ENCODE results near the gene AFF1. TPM values are rescaled to one million over a fixed set of nuclear protein-coding genes. Genes with fewer than 3 reads are reported as not detected.

The AFF1 gene
- total RNA-seq, 2 experiments from 2014 or later, result 46.6 to 50.6 TPM

DNA sequence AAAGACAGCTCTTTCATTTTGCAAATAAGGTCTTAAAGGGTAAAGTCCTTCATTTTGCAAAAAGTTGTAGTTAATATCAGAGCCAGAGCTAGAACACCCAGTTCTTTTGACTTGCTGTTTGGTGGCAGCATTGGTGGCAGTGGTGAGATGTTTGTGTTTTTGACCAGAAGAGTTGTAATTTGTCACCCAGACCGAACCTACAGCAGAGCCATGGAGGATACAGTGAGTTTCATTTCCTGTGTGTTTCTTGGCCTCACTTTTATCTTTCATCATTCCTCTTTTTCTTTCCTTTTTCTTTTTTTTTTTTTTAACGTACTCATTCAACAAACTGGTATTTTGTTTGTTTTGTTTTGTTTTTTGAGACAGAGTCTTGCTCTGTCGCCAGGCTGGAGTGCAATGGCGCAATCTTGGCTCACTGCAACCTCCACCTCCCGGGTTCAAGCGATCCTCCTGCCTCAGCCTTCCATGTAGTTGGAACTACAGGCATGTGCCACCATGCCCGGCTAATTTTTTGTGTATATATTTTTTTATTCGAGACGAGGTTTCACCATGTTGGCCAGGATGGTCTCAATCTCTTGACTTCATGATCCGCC, 116.4 kb downstream of the AFF1 start:
- DNase-seq, result no peak
- intact Hi-C loops (cut with micrococcal nuclease), result no loop called here
- Mint-ChIP-seq H3K9me3 (no peaks in the 10 kb centered on the region), H3K4me3 (no peak overlapping the region), H3K27ac (no peak overlapping the region), H3K4me1 (ENCODE audit: low read depth) (peaks cover 52% of the 10 kb centered on the region), H3K27me3 (ENCODE audit: low read depth) (no peaks in the 10 kb centered on the region), H3K36me3 (ENCODE audit: low read depth) (peaks cover 32% of the 10 kb centered on the region)
- CTCF ChIA-PET, result interaction anchor here (0.6 kb wide), 1 partner anchor 199 kb away, joined by 3 read pairs; no protein-coding TSS in a partner anchor

DNA sequence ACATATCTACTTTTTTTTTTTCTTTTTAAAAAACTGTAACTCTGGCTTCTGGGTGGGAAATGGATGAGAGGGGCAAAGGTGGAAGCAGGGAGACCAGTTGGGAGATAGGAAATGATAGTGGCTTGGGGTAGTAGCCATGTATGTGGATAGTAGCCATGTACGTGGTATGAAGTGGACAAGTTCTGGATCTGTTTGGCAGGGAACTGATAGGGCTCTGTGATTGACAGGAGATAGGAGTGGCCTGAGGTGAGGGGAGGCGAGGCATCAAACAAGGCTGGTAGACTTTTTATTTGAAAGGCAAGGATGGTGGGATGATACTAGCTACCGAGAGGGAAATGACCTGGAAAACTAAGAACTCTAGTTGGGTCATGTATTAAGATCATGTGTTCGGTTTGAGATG, 117.8 kb downstream of the AFF1 start:
- H3K4me1 Mint-ChIP-seq (ENCODE audit: low read depth), result peaks cover 58% of the 10 kb centered on the region

DNA sequence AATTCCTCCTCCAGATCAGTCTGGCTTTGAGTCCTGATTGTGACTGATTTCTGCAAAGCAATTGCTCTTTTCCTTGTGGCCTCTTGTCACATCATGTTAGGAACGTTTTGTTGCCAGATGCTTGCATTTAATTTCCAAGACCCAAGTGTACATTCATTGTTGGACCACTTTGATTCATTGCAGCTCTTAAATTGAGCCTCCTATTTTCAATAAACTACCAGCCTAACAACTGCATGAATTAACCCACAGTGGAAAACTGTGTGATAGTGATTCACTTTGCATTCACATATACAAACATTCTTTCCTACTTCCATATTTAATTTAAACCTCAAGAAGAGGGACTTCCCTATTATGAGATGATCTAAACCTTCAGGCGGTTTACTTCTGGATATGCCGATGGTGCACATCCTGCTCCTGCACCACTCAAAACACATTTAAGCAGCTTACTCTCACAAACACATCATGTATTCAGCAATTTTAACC, 118.4 kb downstream of the AFF1 start:
- intact Hi-C loops (cut with micrococcal nuclease), result loop anchor here (1.0 kb wide), 1 partner anchor 114 kb away; no protein-coding TSS in a partner anchor
- Mint-ChIP-seq H3K27me3 (ENCODE audit: low read depth) (no peaks in the 10 kb centered on the region), H3K4me3 (no peak overlapping the region), H3K4me1 (ENCODE audit: low read depth) (peaks cover 63% of the 10 kb centered on the region), H3K9me3 (no peaks in the 10 kb centered on the region), H3K36me3 (ENCODE audit: low read depth) (peaks cover 24% of the 10 kb centered on the region), H3K27ac (no peak overlapping the region)
- CTCF ChIA-PET, result interaction anchor here (0.9 to 3.9 kb wide), 5 partner anchors 39 to 131 kb away, joined by 4 to 22 read pairs (median 4); partner anchors contain the start of gene AFF1
- no peak for DNase-seq

More for the DNA sequence above, 117.8 kb downstream of the AFF1 start:
- Mint-ChIP-seq H3K36me3 (ENCODE audit: low read depth) (peaks cover 24% of the 10 kb centered on the region), H3K9me3 (no peaks in the 10 kb centered on the region), H3K27me3 (ENCODE audit: low read depth) (no peaks in the 10 kb centered on the region), H3K4me3 (no peak overlapping the region), H3K27ac (no peak overlapping the region)
- CTCF ChIA-PET, result interaction anchor here (1.6 to 3.9 kb wide), 2 partner anchors 46 to 130 kb away, joined by 4 to 22 read pairs; no protein-coding TSS in a partner anchor
- intact Hi-C loops (cut with micrococcal nuclease), result loop anchor here (1.0 kb wide), 1 partner anchor 113 kb away; no protein-coding TSS in a partner anchor
- no peak for DNase-seq

DNA sequence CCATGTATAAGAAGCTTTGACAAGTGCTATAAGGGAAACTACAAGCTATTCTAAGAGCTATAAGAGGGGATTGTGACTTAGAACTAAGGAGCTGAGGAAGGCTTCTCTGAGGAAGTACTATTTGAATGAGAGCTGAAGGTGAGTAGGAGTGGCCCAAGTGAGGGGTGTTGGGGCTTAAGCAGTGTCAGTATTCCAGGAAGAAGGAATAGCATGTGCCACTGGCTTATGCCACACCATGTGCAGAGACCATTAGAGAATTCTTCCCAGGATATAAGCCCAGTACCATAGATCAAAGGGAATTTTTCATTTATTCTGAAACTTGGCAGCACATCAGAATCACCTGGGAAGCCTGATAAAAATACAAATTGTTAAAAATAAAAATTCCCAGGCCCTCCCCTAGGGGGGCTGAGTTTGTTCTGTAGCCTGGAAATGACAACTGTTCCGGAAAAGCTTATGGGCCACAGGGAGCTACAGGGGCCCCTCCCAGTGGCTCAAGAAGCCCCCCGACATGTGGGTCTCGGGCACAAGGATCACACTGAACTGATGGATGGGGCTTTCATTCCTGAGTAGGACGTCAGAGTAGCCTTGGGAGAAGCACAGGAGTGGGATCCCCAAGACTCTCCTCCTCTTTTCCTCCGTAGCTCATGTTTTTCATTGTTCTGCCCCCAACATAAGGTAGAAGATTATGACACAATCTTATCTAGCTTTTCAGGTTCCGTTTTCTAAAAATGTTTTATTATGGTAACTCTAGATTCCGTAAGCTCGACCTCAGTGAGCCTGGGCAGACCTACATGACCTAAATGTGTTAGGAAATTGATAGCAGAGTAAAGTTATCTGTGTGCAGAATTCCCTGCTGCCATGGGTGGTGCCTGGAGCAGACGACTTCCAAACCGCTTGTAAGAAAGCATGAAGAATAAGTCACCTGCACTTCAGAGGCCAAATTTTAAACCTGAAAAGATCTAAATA, 119.3 kb downstream of the AFF1 start:
- no peak overlapping the region for H3K27ac Mint-ChIP-seq
- no peaks in the 10 kb centered on the region for H3K27me3 Mint-ChIP-seq (ENCODE audit: low read depth)
- CTCF ChIA-PET, result interaction anchor here (0.9 to 3.9 kb wide), 5 partner anchors 39 to 131 kb away, joined by 4 to 22 read pairs (median 4); partner anchors contain the start of gene AFF1
- H3K4me1 Mint-ChIP-seq (ENCODE audit: low read depth), result peaks cover 67% of the 10 kb centered on the region
- H3K36me3 Mint-ChIP-seq (ENCODE audit: low read depth), result peaks cover 24% of the 10 kb centered on the region
- intact Hi-C loops (cut with micrococcal nuclease), result loop anchor here (1.0 kb wide), 1 partner anchor 115 kb away; no protein-coding TSS in a partner anchor
- H3K9me3 Mint-ChIP-seq, result no peaks in the 10 kb centered on the region
- DNase-seq, result no peak
- H3K4me3 Mint-ChIP-seq, result no peak overlapping the region

DNA sequence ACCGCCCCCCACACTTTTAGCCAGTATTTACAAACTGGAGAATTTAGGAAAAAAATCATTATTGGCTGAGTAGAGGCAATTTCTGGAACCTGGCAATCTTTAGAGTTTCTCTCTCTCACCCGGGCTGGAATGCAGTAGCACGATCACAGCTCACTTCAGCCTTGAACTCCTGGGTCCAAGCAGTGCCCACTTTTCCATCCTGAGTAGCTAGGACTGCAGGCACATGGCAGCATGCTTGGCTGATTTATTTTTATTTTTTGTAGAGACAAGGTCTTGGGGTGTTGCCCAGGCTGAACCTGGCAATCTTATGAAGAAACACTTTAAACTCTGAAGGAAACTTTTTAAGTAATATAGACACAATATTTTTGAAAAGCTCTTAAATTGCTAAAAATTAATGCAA, 120.1 kb downstream of the AFF1 start:
- intact Hi-C loops (cut with micrococcal nuclease), result no loop called here
- Mint-ChIP-seq H3K27ac (no peak overlapping the region), H3K4me1 (ENCODE audit: low read depth) (peaks cover 72% of the 10 kb centered on the region), H3K36me3 (ENCODE audit: low read depth) (peaks cover 28% of the 10 kb centered on the region), H3K27me3 (ENCODE audit: low read depth) (no peaks in the 10 kb centered on the region), H3K4me3 (no peak overlapping the region), H3K9me3 (no peaks in the 10 kb centered on the region)
- no peak for DNase-seq
- CTCF ChIA-PET, result interaction anchor here (1.7 to 3.9 kb wide), 2 partner anchors 40 to 132 kb away, joined by 4 to 22 read pairs; no protein-coding TSS in a partner anchor

DNA sequence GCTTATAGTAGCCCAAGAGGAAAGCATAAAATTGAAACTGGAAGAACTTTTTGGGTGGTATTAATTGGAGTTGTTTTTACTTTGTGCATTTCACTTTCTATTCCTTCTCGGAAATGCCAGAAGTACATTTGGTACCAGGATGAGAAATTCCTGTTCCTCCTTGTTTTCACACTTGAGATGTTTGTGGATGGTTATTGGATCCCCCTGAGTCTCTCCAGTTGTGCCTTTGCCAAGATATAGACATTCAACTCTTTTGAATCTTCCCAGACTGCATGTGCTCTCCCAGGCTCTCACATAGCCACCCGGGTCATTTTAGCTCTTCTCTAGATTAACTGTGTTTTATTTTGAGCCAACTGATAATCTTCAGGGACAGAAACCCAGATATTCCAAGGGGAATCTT, 120.5 kb downstream of the AFF1 start:
- Mint-ChIP-seq H3K36me3 (ENCODE audit: low read depth) (peaks cover 27% of the 10 kb centered on the region), H3K4me1 (ENCODE audit: low read depth) (peaks cover 69% of the 10 kb centered on the region), H3K27me3 (ENCODE audit: low read depth) (no peaks in the 10 kb centered on the region), H3K9me3 (no peaks in the 10 kb centered on the region), H3K27ac (no peak overlapping the region), H3K4me3 (no peak overlapping the region)
- no peak for DNase-seq
- intact Hi-C loops (cut with micrococcal nuclease), result no loop called here
- CTCF ChIA-PET, result interaction anchor here (3.9 kb wide), 1 partner anchor 133 kb away, joined by 22 read pairs; no protein-coding TSS in a partner anchor

DNA sequence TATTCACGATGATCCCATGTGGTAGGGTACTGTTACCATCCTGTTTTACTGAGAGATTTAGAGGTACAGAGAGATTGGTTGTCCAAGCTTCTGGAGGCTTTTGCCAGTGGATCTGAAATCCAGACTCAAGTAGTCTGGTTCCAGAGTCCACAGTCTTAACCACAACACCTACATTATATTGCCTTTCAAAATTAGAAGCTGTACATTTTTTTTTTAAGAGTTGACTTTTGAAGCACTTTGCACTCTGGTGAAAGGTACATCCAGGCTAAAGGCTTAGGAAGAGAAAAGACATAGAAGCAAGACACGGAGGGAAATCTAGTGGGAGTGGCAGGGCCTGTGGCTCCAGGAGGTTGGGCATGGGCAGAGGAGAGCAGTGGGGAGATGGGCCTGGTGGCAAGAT, 122.1 kb downstream of the AFF1 start:
- no peak for DNase-seq
- no peak overlapping the region for H3K27ac Mint-ChIP-seq
- peaks cover 65% of the 10 kb centered on the region for H3K4me1 Mint-ChIP-seq (ENCODE audit: low read depth)
- intact Hi-C loops (cut with micrococcal nuclease), result no loop called here
- H3K9me3 Mint-ChIP-seq, result no peaks in the 10 kb centered on the region
- no peak overlapping the region for H3K4me3 Mint-ChIP-seq
- H3K27me3 Mint-ChIP-seq (ENCODE audit: low read depth), result no peaks in the 10 kb centered on the region
- peaks cover 28% of the 10 kb centered on the region for H3K36me3 Mint-ChIP-seq (ENCODE audit: low read depth)
- CTCF ChIA-PET, result interaction anchor here (0.9 to 1.5 kb wide), 3 partner anchors 37 to 51 kb away, joined by 3 to 5 read pairs (median 4); no protein-coding TSS in a partner anchor

DNA sequence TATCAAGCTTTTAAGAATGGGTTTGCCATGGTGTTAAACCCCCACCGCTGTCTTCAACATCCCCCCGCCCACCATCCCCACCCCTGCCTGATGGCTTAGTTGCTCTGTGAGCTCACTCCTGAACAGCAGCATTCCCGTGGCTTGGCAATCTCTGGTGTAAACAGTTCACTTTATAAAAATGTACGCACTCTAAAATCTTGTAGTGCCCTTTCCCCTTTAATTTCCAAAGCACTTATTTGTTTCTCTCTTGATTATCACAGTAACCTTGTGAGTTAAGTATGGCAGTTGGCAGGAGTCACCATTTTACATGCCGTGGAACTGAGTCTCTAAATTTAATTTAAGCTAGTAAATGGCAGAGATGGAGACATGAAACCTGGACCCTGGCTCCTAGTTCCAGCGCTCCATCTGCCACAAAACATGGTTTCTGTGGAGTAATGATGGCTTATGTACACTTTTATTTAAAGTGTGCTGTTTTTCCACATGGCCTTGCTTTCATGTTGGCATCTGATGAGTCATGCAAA, 123.1 kb downstream of the AFF1 start:
- Mint-ChIP-seq H3K4me1 (ENCODE audit: low read depth) (peaks cover 58% of the 10 kb centered on the region), H3K27ac (peak overlapping the region; percentile 28), H3K36me3 (ENCODE audit: low read depth) (peaks cover 26% of the 10 kb centered on the region), H3K9me3 (no peaks in the 10 kb centered on the region), H3K4me3 (no peak overlapping the region), H3K27me3 (ENCODE audit: low read depth) (no peaks in the 10 kb centered on the region)
- CTCF ChIA-PET, result interaction anchor here (1.3 kb wide), 1 partner anchor 52 kb away, joined by 3 read pairs; no protein-coding TSS in a partner anchor
- no peak for DNase-seq
- intact Hi-C loops (cut with micrococcal nuclease), result loop anchor here (1.0 to 2.0 kb wide), 6 partner anchors 16 to 122 kb away; no protein-coding TSS in a partner anchor

DNA sequence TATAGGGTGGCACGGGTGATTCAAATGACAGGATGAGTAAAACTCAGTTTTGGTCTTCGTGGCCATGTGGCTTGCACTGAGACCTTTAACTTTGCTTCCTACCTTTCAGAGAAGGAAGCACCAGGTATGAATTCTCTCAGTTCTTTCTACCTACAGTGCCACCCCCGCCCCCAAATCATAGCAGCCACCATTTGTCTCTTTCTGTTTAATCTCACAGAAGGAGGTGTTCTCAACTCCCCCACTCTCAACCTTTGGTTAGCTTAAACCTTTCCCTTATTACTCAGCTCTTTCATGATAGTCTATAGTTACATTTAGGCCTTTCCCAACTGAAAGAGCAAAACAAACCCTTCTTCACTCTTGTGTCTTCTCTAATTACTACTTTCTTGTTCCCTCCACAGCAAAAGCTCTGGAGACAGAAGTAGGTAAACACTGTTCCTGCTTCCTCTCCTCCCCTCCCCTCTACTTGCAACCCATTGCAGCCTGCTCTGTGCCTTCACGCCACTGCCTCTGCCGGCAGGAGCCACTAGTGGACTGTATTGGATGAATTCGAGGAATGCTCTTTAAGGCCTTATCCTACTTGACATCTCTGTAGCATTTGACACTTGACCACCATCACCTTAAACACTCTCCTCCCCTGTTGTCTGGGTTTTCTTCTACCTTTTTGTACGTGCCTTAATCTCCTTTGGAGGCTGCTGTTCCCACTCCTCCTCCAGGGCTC, 123.7 kb downstream of the AFF1 start:
- Mint-ChIP-seq H3K9me3 (no peaks in the 10 kb centered on the region), H3K27ac (peak overlapping the region; percentile 24), H3K4me1 (ENCODE audit: low read depth) (peaks cover 51% of the 10 kb centered on the region), H3K27me3 (ENCODE audit: low read depth) (no peaks in the 10 kb centered on the region), H3K4me3 (peak overlapping the region; percentile 2), H3K36me3 (ENCODE audit: low read depth) (peaks cover 25% of the 10 kb centered on the region)
- intact Hi-C loops (cut with micrococcal nuclease), result loop anchor here (1.0 to 2.0 kb wide), 6 partner anchors 16 to 122 kb away; no protein-coding TSS in a partner anchor
- CTCF ChIA-PET, result interaction anchor here (1.3 kb wide), 1 partner anchor 52 kb away, joined by 3 read pairs; no protein-coding TSS in a partner anchor
- DNase-seq, result peak; percentile 68

DNA sequence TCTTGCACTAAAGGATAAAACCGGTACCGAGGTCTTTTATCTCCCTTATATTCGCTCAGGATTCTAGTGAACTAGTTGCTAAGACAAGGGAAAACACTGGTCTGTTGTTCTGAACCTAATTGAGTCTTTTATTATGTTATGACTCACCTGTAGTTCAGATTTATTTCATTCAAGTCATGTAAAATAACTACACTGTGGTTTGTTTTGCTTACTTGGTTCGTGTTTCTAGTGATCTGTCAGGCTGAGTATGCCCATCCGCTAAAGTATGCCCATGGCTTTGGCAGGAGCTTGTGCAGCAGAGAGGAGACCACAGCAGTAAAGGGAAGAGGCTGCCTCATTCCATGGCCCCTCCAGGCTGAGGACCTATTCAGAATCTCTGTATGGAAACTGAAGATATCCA, 126.1 kb downstream of the AFF1 start:
- Mint-ChIP-seq H3K27ac (no peak overlapping the region), H3K27me3 (ENCODE audit: low read depth) (no peaks in the 10 kb centered on the region), H3K4me3 (no peak overlapping the region), H3K9me3 (no peaks in the 10 kb centered on the region), H3K36me3 (ENCODE audit: low read depth) (peaks cover 18% of the 10 kb centered on the region), H3K4me1 (ENCODE audit: low read depth) (peaks cover 39% of the 10 kb centered on the region)
- CTCF ChIA-PET, result no interaction called here
- intact Hi-C loops (cut with micrococcal nuclease), result no loop called here
- DNase-seq, result no peak

DNA sequence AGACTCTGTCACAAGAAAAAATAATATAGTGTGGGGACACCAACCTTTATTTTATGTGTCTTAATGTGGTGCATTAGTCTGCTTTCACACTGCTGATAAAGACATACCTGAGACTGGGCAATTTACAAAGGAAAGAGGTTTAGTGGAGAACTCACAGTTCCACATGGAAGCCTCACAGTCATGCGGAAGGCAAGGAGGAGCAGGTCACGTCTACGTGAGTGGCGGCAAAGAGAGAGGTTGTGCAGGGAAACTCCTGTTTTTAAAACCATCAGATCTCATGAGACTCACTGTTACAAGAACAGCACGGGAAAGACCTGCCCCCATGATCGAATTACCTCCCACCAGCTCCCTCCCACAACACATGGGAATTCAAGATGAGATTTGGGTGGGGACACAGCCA, 130.2 kb downstream of the AFF1 start:
- CTCF ChIA-PET, result no interaction called here

More for the DNA sequence above, 130.2 kb downstream of the AFF1 start:
- Mint-ChIP-seq H3K27ac (no peak overlapping the region), H3K4me1 (ENCODE audit: low read depth) (peaks cover 16% of the 10 kb centered on the region), H3K9me3 (no peaks in the 10 kb centered on the region), H3K27me3 (ENCODE audit: low read depth) (no peaks in the 10 kb centered on the region), H3K36me3 (ENCODE audit: low read depth) (peaks cover 11% of the 10 kb centered on the region), H3K4me3 (no peak overlapping the region)
- DNase-seq, result no peak
- intact Hi-C loops (cut with micrococcal nuclease), result no loop called here

All from activated naive CD4-positive, alpha-beta T cell treated with anti-CD3 and anti-CD28 coated beads for 36 hours (primary cell).